ENCODE results near the gene SPAG7.

- TF ChIP-seq CTCF (IDR thresholded peaks at IDR 0.05) (no peak), POLR2A (IDR thresholded peaks at IDR 0.05) (no peak)
Observed at GRCh38 chr17:4947411-4948165, 20.0 kb downstream of the SPAG7 start.
